ENCODE data around the gene HNF4A. TPM values are rescaled to one million over a fixed set of nuclear protein-coding genes. Genes with fewer than 3 reads are reported as not detected.

HNF4A gene
- total RNA-seq, 4 donors from 2014 or later, result not detected

DNA sequence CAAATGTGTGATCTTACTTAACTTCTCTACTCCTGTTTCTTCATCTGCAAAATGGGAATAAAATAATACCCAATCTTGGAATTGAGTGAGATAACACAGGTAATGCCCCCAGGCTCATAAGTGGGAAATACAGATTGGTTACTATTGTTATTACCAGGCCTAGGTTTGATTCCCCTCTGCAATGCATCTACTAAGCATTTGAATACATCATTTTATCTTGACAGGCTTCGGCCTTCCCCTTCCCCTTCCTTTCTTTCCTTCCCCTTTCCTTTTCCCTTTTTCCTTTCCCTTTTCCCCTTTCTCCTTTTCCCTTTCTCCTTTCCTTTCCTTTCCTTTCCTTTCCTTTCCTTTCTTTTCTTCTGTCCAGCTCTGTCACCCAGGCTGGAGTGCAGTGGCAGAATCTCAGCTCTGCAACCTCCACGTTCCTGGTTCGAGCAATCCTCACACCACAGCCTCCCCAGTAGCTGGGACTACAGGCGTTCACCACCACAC, 7.3 kb upstream of the HNF4A start:
- no peak overlapping the region for H3K4me3 ChIP-seq
- 89% methylated on average over 4 of the region's 4 CpGs for WGBS
- no peak for DNase-seq (ENCODE audit: low spot score in 2 of 2)
- H3K4me1 ChIP-seq, result no peaks in the 10 kb centered on the region
- peaks cover 5% of the 10 kb centered on the region for H3K27me3 ChIP-seq
- TF ChIP-seq POLR2AphosphoS5 (IDR thresholded peaks at IDR 0.05), result no peak
- TF ChIP-seq POLR2A (IDR thresholded peaks at IDR 0.05), result no peak
- no peak for TF ChIP-seq EP300 (IDR thresholded peaks at IDR 0.05)
- TF ChIP-seq, protein P1, sequence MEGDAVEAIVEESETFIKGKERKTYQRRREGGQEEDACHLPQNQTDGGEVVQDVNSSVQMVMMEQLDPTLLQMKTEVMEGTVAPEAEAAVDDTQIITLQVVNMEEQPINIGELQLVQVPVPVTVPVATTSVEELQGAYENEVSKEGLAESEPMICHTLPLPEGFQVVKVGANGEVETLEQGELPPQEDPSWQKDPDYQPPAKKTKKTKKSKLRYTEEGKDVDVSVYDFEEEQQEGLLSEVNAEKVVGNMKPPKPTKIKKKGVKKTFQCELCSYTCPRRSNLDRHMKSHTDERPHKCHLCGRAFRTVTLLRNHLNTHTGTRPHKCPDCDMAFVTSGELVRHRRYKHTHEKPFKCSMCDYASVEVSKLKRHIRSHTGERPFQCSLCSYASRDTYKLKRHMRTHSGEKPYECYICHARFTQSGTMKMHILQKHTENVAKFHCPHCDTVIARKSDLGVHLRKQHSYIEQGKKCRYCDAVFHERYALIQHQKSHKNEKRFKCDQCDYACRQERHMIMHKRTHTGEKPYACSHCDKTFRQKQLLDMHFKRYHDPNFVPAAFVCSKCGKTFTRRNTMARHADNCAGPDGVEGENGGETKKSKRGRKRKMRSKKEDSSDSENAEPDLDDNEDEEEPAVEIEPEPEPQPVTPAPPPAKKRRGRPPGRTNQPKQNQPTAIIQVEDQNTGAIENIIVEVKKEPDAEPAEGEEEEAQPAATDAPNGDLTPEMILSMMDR (IDR thresholded peaks at IDR 0.05), result no peak
- H3K9me3 ChIP-seq, result no peaks in the 10 kb centered on the region
- no peaks in the 10 kb centered on the region for H3K36me3 ChIP-seq
- H3K27ac ChIP-seq, result no peak overlapping the region

DNA sequence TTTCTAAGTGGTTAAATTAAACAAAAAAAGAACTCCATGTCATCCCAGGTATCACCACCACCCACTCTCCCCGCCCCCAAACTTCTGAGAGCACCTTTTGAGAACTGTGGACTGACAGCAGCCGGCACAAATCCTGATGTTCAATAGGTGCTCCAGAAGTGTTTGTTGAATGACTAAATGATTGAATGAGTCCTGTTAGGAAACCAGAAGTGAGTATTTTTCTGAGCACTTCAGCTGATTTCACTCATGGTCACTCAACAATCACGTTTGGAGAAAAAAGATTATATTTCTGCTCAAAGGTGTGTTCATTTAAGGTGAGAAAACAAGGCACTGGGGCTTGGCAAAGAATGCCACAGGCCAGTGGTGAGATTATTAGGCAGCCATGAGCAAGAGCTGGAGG, 6.2 kb upstream of the HNF4A start:
- no peaks in the 10 kb centered on the region for H3K36me3 ChIP-seq
- DNase-seq (ENCODE audit: low spot score in 2 of 2), result no peak
- peaks cover 9% of the 10 kb centered on the region for H3K27me3 ChIP-seq
- TF ChIP-seq, protein P1 (IDR thresholded peaks at IDR 0.05), result no peak
- TF ChIP-seq POLR2AphosphoS5 (IDR thresholded peaks at IDR 0.05), result no peak
- no peak for TF ChIP-seq POLR2A (IDR thresholded peaks at IDR 0.05)
- no peak for TF ChIP-seq EP300 (IDR thresholded peaks at IDR 0.05)
- H3K4me1 ChIP-seq, result no peaks in the 10 kb centered on the region
- no peak overlapping the region for H3K4me3 ChIP-seq
- 79% methylated on average over 3 of the region's 3 CpGs for WGBS
- no peaks in the 10 kb centered on the region for H3K9me3 ChIP-seq
- no peak overlapping the region for H3K27ac ChIP-seq

DNA sequence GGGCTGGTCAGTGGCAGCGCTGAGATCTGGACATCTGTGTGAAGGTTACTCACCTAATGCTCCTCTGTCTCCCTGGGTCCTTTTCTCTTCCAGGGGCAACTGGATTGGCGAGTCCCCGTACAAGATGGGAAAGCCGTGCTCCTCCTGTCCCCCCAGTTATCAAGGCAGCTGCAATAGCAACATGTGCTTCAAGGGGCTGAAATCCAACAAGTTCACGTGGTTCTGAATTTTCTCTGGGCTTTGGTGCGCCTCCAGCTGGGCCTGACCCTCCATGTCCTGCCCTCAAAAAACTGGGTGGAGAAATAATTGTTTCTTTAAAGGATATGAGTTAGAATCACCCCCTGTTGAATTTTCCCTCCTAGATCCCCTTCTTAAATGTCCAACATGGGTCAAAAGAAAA, 4.9 kb upstream of the HNF4A start:
- H3K27ac ChIP-seq, result no peak overlapping the region
- H3K36me3 ChIP-seq, result no peaks in the 10 kb centered on the region
- H3K4me1 ChIP-seq, result no peaks in the 10 kb centered on the region
- TF ChIP-seq, protein P1 (IDR thresholded peaks at IDR 0.05), result no peak
- TF ChIP-seq EP300 (IDR thresholded peaks at IDR 0.05), result no peak
- TF ChIP-seq POLR2AphosphoS5 (IDR thresholded peaks at IDR 0.05), result no peak
- TF ChIP-seq POLR2A (IDR thresholded peaks at IDR 0.05), result no peak
- H3K4me3 ChIP-seq, result no peak overlapping the region
- H3K27me3 ChIP-seq, result peaks cover 14% of the 10 kb centered on the region
- H3K9me3 ChIP-seq, result no peaks in the 10 kb centered on the region
- 86% methylated on average over 6 of the region's 6 CpGs for WGBS
- no peak for DNase-seq (ENCODE audit: low spot score in 2 of 2)

DNA sequence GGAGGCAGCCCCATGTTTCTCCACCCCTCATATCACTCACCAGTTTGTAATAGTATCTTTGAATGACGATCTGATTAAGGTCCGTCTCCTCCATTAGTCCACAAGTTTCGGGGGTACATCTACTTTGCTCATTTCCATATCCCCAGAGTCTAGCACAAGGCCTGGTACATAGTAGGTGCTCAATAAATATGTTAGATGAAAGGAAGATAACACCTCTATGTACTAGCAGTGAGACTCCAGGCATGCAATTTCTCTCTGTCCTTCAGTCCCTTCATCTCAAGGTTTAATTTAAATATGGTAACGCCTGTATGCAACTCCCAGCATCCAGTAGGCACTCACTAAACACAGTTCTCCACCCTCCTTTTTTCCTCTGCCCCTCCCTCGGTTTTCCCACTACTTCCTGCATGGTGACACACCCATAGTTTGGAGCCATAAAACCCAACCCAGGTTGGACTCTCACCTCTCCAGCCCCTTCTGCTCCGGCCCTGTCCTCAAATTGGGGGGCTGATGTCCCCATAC, 461 bp upstream of the HNF4A start:
- Histone ChIP-seq H3K4me3 (no peak overlapping the region), H3K9me3 (no peaks in the 10 kb centered on the region), H3K4me1 (no peaks in the 10 kb centered on the region), H3K36me3 (no peaks in the 10 kb centered on the region), H3K27me3 (peaks cover 19% of the 10 kb centered on the region), H3K27ac (no peak overlapping the region)
- DNase-seq (ENCODE audit: low spot score in 2 of 2), result no peak
- WGBS, result 81% methylated on average over 6 of the region's 6 CpGs
- TF ChIP-seq, protein P1 (IDR thresholded peaks at IDR 0.05), result no peak

DNA sequence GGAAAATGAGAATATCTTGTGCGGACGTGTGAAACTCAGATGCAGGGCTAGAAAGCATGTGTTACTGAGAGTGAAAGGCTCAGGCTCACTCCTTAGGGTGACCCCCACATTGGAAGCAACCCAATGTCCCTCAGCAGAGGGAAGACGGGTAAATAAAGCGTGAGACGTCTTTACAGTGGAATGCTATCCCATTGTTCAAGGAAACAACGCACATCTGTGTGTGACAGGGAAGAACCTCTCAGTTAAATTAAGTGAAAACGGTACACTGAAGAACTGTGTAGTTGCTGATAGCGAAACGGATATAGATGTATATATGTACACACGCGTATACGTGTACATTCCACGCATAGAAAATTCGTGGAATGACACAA, 839 bp downstream of the HNF4A start:
- no peak for DNase-seq (ENCODE audit: low spot score in 2 of 2)
- TF ChIP-seq POLR2AphosphoS5 (IDR thresholded peaks at IDR 0.05), result no peak
- TF ChIP-seq POLR2A (IDR thresholded peaks at IDR 0.05), result no peak
- TF ChIP-seq, protein P1 (IDR thresholded peaks at IDR 0.05), result no peak
- no peak for TF ChIP-seq EP300 (IDR thresholded peaks at IDR 0.05)
- Histone ChIP-seq H3K9me3 (no peaks in the 10 kb centered on the region), H3K4me1 (no peaks in the 10 kb centered on the region), H3K36me3 (no peaks in the 10 kb centered on the region), H3K27ac (no peak overlapping the region), H3K4me3 (no peak overlapping the region), H3K27me3 (peaks cover 19% of the 10 kb centered on the region)
- WGBS, result 79% methylated on average over 14 of the region's 14 CpGs
